NCI-H1436 (cell line): Measurements from ENCODE around the gene TMTC1.
"Not testable (repeated sequence)": the region's sequence is repeated elsewhere in the genome, so short reads cannot be mapped to it uniquely, and the experiment has no call there.

ENCODE experiments used
- DNase-seq: peaks from one replicate; lab custom pipeline; 2025; lab: John Stamatoyannopoulos, UW

The TMTC1 gene

GRCh38 chr12:29783773-29784666, at the start of gene TMTC1:
Gene TMTC1, minus strand, starts transcription at chr12:29783942. Its CDS starts 191 bp downstream, at chr12:29783751.
- peak; percentile 50 for DNase-seq

DNA sequence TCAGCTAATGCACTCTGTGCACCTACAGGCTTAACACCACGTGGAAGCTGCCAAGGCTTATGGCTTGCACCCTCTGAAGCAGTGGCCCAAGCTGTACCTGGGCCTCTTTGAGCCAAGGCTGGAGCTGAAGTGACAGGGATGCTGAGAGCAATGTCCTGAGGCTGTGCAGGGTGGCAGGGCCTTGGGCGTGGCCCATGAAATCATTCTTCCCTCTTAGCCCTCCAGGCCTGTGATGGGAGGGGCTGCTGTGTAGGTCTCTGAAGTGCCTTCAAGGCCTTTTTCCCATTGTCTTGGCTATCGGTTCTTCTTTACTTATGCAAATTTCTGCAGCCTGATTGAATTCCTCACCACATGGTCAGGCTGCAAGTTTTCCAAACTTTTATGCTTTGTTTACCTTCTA, 47.4 kb upstream of the TMTC1 start:
- no peak for DNase-seq

DNA sequence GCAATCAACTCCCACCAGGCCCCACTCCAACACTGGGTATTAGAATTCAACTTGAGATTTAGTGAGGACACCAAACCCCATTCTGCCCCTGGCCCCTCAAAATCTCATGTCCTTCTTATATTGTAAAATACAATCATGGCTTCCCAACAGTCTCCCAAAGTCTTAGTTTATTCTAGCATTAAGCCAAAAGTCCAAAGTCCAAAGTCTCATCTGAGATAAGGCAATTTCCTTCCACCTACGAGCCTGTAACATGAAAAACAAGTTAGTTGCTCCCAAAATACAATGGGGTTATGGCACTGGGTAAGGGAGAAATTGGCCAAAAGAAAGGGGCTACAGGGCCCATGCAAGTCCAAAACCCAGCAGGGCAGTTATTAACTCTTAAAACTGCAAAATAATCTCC, 46.6 kb upstream of the TMTC1 start:
- DNase-seq = no peak

DNA sequence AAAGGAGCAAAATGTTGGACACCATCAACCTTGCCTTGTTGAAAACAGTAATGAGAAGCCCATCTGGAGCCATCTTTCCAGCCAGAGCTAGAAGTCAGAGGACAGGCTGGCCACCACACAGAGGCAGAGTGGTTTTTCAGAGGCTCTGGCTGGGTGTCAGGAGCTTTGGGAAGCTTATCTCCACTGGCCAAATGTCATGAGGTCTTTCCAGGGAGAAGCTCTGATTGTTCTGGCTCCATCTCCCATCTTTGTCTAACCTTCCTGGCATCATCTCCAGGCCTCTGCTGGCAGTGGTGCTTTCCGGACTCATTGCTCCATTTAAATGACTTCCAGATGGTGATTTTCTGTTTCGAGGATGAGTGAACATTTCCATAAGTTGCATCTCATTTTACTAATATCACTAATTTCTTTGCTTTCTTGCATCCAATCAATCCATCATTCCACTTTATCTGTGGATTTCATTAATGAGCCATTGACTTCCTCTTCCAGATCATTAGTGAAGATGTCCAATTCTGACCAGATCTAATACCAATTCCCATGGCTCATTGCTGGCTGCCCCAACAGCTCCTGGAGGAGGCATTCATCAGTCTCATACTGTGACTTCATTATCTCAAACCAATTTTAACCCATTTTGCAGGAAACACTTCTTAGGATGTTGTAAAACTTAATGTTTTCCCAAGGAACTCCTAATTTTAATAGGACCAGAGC, 35.3 kb upstream of the TMTC1 start:
- no peak for DNase-seq

DNA sequence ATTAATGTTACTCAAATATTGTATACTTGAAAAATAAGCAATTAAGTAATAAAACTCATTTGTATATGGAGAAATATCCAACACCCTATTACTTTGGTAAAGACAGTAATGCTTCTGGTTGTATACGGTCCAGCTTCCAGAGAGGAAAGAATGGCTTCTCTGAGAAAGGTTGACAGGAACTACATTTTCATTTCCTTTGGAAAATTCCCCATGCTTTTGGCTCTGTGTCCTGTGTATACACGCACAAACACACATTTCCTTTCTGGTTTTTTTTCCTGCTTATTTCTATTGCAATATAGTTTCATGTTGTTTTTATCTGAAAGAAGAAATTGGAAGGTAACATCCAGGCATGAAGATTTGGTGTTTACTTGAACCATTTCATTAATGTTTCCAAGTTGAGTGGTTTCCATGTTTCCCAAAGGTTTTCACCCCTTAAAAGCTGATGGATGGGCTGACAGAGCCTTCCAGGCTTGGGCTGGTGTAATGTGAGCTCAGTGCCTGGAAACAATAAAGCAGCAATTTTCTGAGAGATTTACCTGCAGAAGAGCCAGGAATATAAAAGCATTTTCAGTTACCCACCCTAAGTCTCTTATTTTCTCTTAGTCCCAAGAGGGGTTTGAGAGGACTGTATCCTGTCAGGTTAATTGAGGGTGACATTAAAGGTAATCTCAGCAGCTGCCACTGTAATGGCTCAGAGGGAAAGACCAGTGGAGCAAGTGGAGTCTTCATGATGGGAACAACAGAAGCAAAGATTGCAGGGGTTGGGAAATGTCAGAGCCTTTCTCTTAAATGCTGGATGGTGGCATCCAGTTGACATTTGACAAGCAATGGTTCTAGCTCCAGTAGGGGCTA, 33.4 kb upstream of the TMTC1 start:
- no peak for DNase-seq

- DNase-seq = not testable (repeated sequence)
These were observed 26.0 kb upstream of the TMTC1 start for GRCh38 chr12:29809616-29810361.

DNA sequence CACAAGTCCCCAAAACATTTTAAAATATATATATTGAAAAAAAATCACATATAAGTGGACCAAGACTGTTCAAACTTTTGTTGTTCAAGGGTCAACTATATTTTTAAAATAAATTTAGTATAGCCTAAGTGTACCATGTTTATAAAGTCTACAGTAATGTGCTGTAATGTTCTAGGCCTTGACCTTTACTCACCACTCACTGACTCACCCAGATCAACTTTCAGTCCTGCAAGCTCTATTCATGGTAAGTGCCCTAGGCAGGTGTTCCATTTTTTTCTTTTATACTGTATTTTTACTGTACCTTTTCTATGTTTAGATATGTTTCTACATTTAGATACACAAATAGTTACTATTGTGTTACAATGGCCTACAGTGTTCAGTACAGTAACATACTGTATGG, 23.4 kb upstream of the TMTC1 start:
- DNase-seq = no peak

DNA sequence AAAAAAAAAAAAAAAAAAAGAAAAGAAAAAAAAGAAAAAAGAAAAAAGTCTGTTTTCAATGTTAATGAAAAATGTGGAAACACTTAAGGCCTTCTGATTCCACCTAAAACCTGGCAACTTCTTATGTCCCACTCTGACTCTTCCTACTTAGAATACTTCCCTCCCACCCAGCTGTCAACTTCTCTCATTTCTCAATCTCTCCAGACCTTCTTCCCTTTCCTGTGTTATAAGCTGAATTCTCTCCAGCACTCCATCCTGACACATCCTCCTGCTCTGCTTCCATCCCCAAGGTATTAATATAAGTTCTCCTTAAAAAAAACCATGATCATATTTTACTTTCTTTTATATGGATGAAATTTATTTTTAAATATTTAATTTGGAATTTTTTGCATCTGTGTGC, 20.3 kb upstream of the TMTC1 start:
- DNase-seq = no peak

- DNase-seq = no peak
These were observed 15.8 kb upstream of the TMTC1 start for GRCh38 chr12:29799591-29799990.

DNA sequence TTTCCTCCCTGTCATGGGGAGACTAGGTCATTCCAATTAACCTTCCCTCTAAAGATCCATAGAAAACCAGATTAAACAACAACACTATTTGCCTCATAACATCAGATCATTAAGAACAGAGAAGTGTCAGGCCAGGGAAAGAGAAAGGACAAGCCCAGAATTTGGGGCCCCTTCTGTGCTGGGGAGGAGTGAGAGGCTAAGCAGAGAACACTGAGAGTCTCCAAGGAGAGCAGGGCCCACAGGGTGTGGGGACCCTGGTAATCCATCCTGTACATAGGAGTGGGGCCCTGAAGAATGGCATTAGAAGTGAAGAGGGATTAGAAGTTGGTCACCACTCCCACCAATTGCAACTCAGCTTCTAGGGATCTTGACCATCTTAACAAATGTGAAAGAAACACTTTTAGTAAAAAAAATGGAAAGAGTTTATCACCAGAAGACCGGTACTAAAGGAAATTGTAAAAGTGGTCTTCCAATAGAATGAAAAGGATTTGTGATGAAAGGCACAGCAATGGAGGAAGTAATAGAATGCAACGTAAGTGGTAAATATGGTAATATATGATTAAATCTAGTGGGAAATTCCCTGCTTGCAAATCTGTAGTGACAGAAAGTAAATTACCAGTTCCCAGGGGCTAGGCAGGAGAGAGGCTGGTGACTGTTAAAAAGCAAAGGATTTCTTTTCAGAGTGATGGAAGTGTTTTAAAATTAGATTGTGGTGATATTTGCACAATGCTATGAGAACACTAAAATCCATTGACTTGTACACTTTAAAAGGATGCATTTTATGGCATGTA, 14.0 kb upstream of the TMTC1 start:
- no peak for DNase-seq

DNA sequence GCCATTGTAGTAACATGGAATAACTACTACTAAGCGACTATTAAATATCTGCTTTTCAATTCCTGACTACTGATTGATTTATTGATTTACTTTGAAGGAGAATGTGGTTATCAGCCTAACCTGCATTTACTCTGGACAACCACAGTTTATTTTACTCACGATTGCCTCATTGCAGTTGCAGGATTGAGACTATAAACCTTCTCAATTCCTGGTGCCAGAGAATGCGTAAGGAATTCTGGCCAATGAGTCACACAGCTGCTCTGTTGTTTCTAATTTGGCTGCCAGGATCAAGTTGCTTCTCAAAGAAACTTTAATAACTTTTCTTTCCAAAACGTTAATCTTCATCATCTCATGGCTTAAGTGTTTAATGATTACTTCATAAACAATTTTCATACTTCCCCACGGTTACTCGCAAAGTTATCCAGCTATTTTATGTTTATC, 13.1 kb upstream of the TMTC1 start:
- no peak for DNase-seq

GRCh38 chr12:29795715-29796114, 12.0 kb upstream of the TMTC1 start:
- DNase-seq = no peak

DNA sequence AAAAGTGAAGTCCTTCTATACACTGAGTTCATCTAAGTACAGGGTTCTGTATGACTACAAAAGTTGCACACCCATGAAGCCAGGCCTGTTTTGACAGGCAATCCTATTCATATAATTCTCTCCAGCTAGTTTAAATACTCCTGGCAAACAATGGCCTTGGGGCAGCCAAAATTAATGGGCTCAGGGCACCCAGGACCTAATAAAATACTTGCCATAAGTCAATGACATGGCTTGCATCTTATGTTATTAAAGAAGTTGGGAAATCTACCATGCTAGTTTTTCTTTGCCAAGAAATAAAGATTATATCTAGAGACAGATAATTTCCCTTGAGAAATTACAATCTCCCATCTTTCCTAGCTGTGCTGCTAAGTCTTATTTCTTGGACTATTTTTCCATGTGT, 11.1 kb upstream of the TMTC1 start:
- no peak for DNase-seq

DNA sequence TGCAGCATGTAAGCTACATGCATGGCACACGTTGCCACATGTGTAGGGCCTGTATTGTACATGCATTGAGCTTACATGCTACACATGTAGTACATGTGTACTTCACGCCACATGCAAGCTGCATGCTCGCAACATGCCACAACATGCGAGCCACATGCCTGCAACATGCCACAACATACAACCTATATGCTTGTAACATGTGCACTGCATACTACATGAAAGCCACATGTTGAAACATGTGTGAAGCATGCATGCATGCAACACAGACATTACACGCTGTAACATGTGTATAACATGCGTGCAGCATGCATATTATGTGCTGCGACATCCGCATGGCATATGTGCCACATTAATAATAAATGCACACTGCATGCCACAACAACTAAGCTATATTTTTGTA, 9.1 kb upstream of the TMTC1 start:
- no peak for DNase-seq

- no peak for DNase-seq
These were observed 8.4 kb upstream of the TMTC1 start for GRCh38 chr12:29792132-29792531.

GRCh38 chr12:29782871-29783772, 620 bp downstream of the TMTC1 start:
- DNase-seq = no peak

DNA sequence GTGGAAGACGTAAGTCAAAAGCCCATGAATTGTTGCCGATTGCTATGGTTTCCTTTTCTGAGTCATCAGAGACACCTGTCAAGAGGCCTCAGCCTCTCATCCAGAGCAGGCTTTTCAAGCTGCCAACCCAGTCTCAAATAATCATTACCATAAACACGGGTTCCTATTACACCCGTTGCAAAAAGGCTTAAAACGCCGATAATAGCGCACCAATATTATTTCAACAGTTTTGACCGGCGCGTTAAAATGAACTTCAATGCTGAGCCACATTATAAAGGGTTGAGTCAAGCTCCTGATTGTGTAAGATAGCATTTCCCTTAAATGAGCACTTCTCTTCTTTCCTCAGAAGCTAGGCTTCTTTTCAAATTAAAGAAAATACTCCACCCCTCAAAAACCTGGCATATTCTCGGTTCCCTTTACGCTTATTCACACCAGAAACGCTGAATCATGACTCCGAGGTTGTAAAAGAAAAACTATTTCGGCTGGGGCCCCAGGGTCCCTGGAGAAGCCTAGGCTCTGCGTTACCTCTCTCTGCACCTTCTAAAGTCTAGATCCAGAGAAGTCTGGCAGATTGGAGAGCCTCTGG, 1.4 kb downstream of the TMTC1 start:
- peak; percentile 16 for DNase-seq

- DNase-seq = no peak
These were observed 2.0 kb downstream of the TMTC1 start for GRCh38 chr12:29781705-29782266.

GRCh38 chr12:29781188-29781587, 2.6 kb downstream of the TMTC1 start:
- no peak for DNase-seq
